ENCODE data around the gene EYS. TPM values are rescaled to one million over a fixed set of nuclear protein-coding genes. Genes with fewer than 3 reads are reported as not detected.

Gene EYS
- total RNA-seq, 1 experiment from 2014 or later: not detected

- Histone ChIP-seq H3K9ac (ENCODE audit: low read length) (no peak overlapping the region), H3K9me2 (ENCODE audit: insufficient read depth) (no peaks in the 10 kb centered on the region), H3K27ac (ENCODE audit: low read depth, low read length) (no peak overlapping the region), H3K4me3 (replicated peaks in 1 of 2; ENCODE audit: low read depth in 1 of 2, low read length in 2 of 2) (no peak overlapping the region), H3K36me3 (ENCODE audit: control insufficient read depth in 1 of 2, insufficient read depth in 2 of 2, low read length in 2 of 2) (no peaks in the 10 kb centered on the region), H4K20me1 (ENCODE audit: insufficient read depth) (no peaks in the 10 kb centered on the region), H2AFZ (ENCODE audit: low read depth, low read length, poor library complexity, severe bottlenecking) (no peak overlapping the region), H3K79me2 (ENCODE audit: insufficient read depth, low read length) (no peaks in the 10 kb centered on the region), H3K9me3 (ENCODE audit: control insufficient read depth in 1 of 2, insufficient read depth in 1 of 2, low read depth in 1 of 2, low read length in 2 of 2) (peaks cover 17 to 30% of the 10 kb centered on the region in 2 experiments; a peak in 3 of 4 replicates), H3K4me2 (ENCODE audit: low read length) (no peak overlapping the region), H3K4me1 (ENCODE audit: control insufficient read depth in 1 of 2, insufficient read depth in 2 of 2, low read length in 2 of 2) (no peaks in the 10 kb centered on the region), H3K27me3 (ENCODE audit: insufficient read depth, low read length) (no peaks in the 10 kb centered on the region)
- ChIA-PET RAD21 (ENCODE audit: low non-redundant PET in 1 of 2, low total read pairs in 2 of 2, uncharacterized antibody in 2 of 2, unreplicated experiment in 2 of 2) (no interaction called here), CTCF (no interaction called here), POLR2A (no interaction called here)
- ATAC-seq: no peak
- intact Hi-C loops (cut with micrococcal nuclease): no loop called here
- no peak for DNase-seq (ENCODE audit: low read depth, low spot score)
- TF ChIP-seq SP1 (IDR thresholded peaks at IDR 0.05; ENCODE audit: low read depth) (no peak), RAD21 (IDR thresholded peaks at IDR 0.05; ENCODE audit: low read depth) (no peak), FOSL1 (IDR thresholded peaks at IDR 0.05; ENCODE audit: low read depth) (no peak), SIN3A (IDR thresholded peaks at IDR 0.05; ENCODE audit: low read depth) (no peak), POLR2A (IDR thresholded peaks at IDR 0.05; ENCODE audit: borderline replicate concordance, extremely low read depth, insufficient read depth, insufficient read length) (no peak), ZBTB33 (IDR thresholded peaks at IDR 0.05; ENCODE audit: extremely low read depth, insufficient replicate concordance, low read length) (no peak), ZNF274 (IDR thresholded peaks at IDR 0.05; ENCODE audit: low read depth, low read length) (no peak)
- BruUV-seq (replicated peaks): no TSS peak
These were observed 928.9 kb downstream of the EYS start for GRCh38 chr6:64777941-64778785.

- no TSS peak for BruUV-seq (replicated peaks)
- H3K4me1 ChIP-seq (ENCODE audit: control insufficient read depth in 1 of 2, insufficient read depth in 2 of 2, low read length in 2 of 2): no peaks in the 10 kb centered on the region
- DNase-seq (ENCODE audit: low read depth, low spot score) (no peak), ATAC-seq (no peak)
- no peak overlapping the region for H2AFZ ChIP-seq (ENCODE audit: low read depth, low read length, poor library complexity, severe bottlenecking)
- ChIA-PET POLR2A (no interaction called here), RAD21 (ENCODE audit: low non-redundant PET in 1 of 2, low total read pairs in 2 of 2, uncharacterized antibody in 2 of 2, unreplicated experiment in 2 of 2) (no interaction called here), CTCF (no interaction called here)
- no peaks in the 10 kb centered on the region for H3K36me3 ChIP-seq (ENCODE audit: control insufficient read depth in 1 of 2, insufficient read depth in 2 of 2, low read length in 2 of 2)
- H4K20me1 ChIP-seq (ENCODE audit: insufficient read depth): no peaks in the 10 kb centered on the region
- no peak overlapping the region for H3K9ac ChIP-seq (ENCODE audit: low read length)
- H3K4me3 ChIP-seq (replicated peaks in 1 of 2; ENCODE audit: low read depth in 1 of 2, low read length in 2 of 2): no peak overlapping the region
- H3K27me3 ChIP-seq (ENCODE audit: insufficient read depth, low read length): no peaks in the 10 kb centered on the region
- H3K4me2 ChIP-seq (ENCODE audit: low read length): no peak overlapping the region
- H3K9me2 ChIP-seq (ENCODE audit: insufficient read depth): no peaks in the 10 kb centered on the region
- H3K79me2 ChIP-seq (ENCODE audit: insufficient read depth, low read length): no peaks in the 10 kb centered on the region
- intact Hi-C loops (cut with micrococcal nuclease): no loop called here
- peaks cover 17 to 24% of the 10 kb centered on the region in 2 experiments; a peak in 3 of 4 replicates for H3K9me3 ChIP-seq (ENCODE audit: control insufficient read depth in 1 of 2, insufficient read depth in 1 of 2, low read depth in 1 of 2, low read length in 2 of 2)
- no peak overlapping the region for H3K27ac ChIP-seq (ENCODE audit: low read depth, low read length)
- TF ChIP-seq RAD21 (IDR thresholded peaks at IDR 0.05; ENCODE audit: low read depth) (no peak), ELF1 (IDR thresholded peaks at IDR 0.05; ENCODE audit: borderline replicate concordance, low read depth) (no peak), CTCF (IDR thresholded peaks at IDR 0.05 in 2 of 3, conservative IDR thresholded peaks at IDR 0.05 in 1 of 3; ENCODE audit: borderline replicate concordance in 1 of 3, insufficient read depth in 1 of 3, low read depth in 2 of 3, low read length in 2 of 3) (no peak), ZBTB33 (IDR thresholded peaks at IDR 0.05; ENCODE audit: extremely low read depth, insufficient replicate concordance, low read length) (no peak), EZH2phosphoT487 (IDR thresholded peaks at IDR 0.05; ENCODE audit: borderline replicate concordance) (no peak), YY1 (IDR thresholded peaks at IDR 0.05; ENCODE audit: extremely low read depth, insufficient replicate concordance, low read depth, low read length) (no peak), MAX (IDR thresholded peaks at IDR 0.05) (no peak)
These were observed 930.7 kb downstream of the EYS start for GRCh38 chr6:64776359-64776758.
